ENCODE data around the gene CELF5.

DNA sequence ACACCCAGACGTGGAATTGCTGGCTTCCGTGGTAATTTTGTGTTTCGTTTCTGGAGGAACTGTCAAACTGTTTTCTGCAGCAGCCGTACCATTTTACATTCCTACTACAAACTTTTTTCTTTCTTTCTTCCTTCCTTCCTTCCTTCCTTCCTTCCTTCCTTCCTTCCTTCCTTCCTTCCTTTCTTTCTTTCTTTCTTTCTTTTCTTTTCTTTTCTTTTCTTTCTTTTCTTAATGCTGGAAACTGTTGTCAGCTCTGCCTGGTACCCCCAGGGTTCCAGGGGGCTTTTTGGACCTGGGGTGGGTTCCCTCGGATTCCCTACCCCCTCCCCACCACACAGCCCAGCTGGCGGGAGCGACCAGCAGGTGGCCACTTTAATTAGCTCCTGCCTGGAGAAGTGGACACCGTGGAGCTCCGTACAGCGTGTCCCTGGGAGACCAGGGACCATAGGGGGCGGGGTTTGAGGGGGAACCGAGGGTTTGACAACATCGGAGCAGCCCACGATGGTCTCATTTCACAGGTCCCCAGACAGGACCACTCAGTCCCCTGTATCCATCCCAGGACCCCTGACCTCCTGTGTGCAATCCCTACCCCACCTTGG is 24.4 kb downstream of the CELF5 start:
- no peak for TF ChIP-seq ZBTB8A (tag by site-specific recombination; IDR thresholded peaks at IDR 0.05)
- TF ChIP-seq, protein P1, sequence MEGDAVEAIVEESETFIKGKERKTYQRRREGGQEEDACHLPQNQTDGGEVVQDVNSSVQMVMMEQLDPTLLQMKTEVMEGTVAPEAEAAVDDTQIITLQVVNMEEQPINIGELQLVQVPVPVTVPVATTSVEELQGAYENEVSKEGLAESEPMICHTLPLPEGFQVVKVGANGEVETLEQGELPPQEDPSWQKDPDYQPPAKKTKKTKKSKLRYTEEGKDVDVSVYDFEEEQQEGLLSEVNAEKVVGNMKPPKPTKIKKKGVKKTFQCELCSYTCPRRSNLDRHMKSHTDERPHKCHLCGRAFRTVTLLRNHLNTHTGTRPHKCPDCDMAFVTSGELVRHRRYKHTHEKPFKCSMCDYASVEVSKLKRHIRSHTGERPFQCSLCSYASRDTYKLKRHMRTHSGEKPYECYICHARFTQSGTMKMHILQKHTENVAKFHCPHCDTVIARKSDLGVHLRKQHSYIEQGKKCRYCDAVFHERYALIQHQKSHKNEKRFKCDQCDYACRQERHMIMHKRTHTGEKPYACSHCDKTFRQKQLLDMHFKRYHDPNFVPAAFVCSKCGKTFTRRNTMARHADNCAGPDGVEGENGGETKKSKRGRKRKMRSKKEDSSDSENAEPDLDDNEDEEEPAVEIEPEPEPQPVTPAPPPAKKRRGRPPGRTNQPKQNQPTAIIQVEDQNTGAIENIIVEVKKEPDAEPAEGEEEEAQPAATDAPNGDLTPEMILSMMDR (tag by site-specific recombination; IDR thresholded peaks at IDR 0.05), result no peak
- no peak for TF ChIP-seq ZBTB17 (tag by site-specific recombination; IDR thresholded peaks at IDR 0.05)
- TF ChIP-seq ZFP41 (tag by site-specific recombination; IDR thresholded peaks at IDR 0.05; ENCODE audit: borderline replicate concordance), result no peak
- TF ChIP-seq, protein P2, sequence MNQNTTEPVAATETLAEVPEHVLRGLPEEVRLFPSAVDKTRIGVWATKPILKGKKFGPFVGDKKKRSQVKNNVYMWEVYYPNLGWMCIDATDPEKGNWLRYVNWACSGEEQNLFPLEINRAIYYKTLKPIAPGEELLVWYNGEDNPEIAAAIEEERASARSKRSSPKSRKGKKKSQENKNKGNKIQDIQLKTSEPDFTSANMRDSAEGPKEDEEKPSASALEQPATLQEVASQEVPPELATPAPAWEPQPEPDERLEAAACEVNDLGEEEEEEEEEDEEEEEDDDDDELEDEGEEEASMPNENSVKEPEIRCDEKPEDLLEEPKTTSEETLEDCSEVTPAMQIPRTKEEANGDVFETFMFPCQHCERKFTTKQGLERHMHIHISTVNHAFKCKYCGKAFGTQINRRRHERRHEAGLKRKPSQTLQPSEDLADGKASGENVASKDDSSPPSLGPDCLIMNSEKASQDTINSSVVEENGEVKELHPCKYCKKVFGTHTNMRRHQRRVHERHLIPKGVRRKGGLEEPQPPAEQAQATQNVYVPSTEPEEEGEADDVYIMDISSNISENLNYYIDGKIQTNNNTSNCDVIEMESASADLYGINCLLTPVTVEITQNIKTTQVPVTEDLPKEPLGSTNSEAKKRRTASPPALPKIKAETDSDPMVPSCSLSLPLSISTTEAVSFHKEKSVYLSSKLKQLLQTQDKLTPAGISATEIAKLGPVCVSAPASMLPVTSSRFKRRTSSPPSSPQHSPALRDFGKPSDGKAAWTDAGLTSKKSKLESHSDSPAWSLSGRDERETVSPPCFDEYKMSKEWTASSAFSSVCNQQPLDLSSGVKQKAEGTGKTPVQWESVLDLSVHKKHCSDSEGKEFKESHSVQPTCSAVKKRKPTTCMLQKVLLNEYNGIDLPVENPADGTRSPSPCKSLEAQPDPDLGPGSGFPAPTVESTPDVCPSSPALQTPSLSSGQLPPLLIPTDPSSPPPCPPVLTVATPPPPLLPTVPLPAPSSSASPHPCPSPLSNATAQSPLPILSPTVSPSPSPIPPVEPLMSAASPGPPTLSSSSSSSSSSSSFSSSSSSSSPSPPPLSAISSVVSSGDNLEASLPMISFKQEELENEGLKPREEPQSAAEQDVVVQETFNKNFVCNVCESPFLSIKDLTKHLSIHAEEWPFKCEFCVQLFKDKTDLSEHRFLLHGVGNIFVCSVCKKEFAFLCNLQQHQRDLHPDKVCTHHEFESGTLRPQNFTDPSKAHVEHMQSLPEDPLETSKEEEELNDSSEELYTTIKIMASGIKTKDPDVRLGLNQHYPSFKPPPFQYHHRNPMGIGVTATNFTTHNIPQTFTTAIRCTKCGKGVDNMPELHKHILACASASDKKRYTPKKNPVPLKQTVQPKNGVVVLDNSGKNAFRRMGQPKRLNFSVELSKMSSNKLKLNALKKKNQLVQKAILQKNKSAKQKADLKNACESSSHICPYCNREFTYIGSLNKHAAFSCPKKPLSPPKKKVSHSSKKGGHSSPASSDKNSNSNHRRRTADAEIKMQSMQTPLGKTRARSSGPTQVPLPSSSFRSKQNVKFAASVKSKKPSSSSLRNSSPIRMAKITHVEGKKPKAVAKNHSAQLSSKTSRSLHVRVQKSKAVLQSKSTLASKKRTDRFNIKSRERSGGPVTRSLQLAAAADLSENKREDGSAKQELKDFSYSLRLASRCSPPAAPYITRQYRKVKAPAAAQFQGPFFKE (tag by site-specific recombination; IDR thresholded peaks at IDR 0.05; ENCODE audit: borderline replicate concordance), result no peak
- TF ChIP-seq ZBTB7A (tag by site-specific recombination; IDR thresholded peaks at IDR 0.05; ENCODE audit: low read depth), result no peak
